VCaP (cell line): ENCODE measurements around the gene ANXA3.

ENCODE experiments used
- H3K27ac ChIP-seq: fragments of 450-650 bp; 2 replicates; pipeline ENCODE4 v1.5.1; 2017
- CTCF ChIP-seq: fragments of 450-650 bp; conservative IDR thresholded peaks from 2 replicates; pipeline ENCODE4 v1.5.1; 2017; ENCODE audit warnings: mild to moderate bottlenecking, moderate library complexity

Gene ANXA3

GRCh38 chr4:78566834-78567499 is 15.4 kb downstream of the ANXA3 start:
- H3K27ac ChIP-seq, result 0 out of 2 replicates have a peak overlapping the region, but pooled peaks have one; percentile 2

GRCh38 chr4:78567500-78568060 is 16.0 kb downstream of the ANXA3 start:
- 0 out of 2 replicates have a peak overlapping the region, but pooled peaks have one; percentile 2 for H3K27ac ChIP-seq

More at GRCh38 chr4:78566834-78567499, 15.4 kb downstream of the ANXA3 start:
- TF ChIP-seq CTCF, result no peak

GRCh38 chr4:78568640-78569305 is 17.2 kb downstream of the ANXA3 start:
- TF ChIP-seq CTCF, result no peak

More at GRCh38 chr4:78567500-78568060, 16.0 kb downstream of the ANXA3 start:
- TF ChIP-seq CTCF, result no peak

GRCh38 chr4:78569306-78569821 is 17.8 kb downstream of the ANXA3 start:
- no peak for TF ChIP-seq CTCF
- H3K27ac ChIP-seq, result peak overlapping the region; percentile 25; the same call in 1 of the 2 replicates

More at GRCh38 chr4:78568640-78569305, 17.2 kb downstream of the ANXA3 start:
- peak overlapping the region; percentile 25; the same call in 1 of the 2 replicates for H3K27ac ChIP-seq

- TF ChIP-seq CTCF, result no peak
- no peak overlapping the region for H3K27ac ChIP-seq
Measured at GRCh38 chr4:78570117-78570516, 18.5 kb downstream of the ANXA3 start.

- TF ChIP-seq CTCF, result no peak
- no peak overlapping the region for H3K27ac ChIP-seq
Measured at GRCh38 chr4:78571804-78572203, 20.2 kb downstream of the ANXA3 start.
